ENCODE results near the gene REV3L. TPM values are rescaled to one million over a fixed set of nuclear protein-coding genes. Genes with fewer than 3 reads are reported as not detected.

REV3L gene
- total and polyA plus RNA-seq, 4 donors: 5.0 to 74.9 (median 41.2) TPM

- H3K4me1 ChIP-seq (ENCODE audit: control insufficient read depth in 1 of 2, insufficient read depth in 2 of 2, low read length in 2 of 2): no peaks in the 10 kb centered on the region
- WGBS, 2 donors: 76% methylated on average over 1 of the region's 1 CpG
These were observed 2.3 kb upstream of the REV3L start for GRCh38 chr6:111485342-111485741.

DNA sequence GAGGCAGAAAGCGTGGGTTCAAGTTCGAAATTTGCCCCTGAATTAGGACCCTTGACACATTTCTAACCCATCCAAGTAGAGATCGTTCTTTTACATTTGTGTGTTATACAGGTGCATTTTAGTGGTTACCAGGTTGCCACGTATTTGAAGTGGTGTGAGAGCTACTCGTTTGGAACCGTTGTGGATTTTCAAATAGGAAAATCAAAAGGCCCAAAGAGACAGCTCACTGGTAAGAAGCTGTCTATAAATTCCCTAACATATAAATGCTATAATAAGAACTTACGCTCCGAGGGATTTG, 1.6 kb upstream of the REV3L start:
- Histone ChIP-seq H3K4me1 (ENCODE audit: control insufficient read depth in 1 of 2, insufficient read depth in 2 of 2, low read length in 2 of 2) (no peaks in the 10 kb centered on the region), H3K9me3 (ENCODE audit: control insufficient read depth, low read length) (no peaks in the 10 kb centered on the region), H3K27me3 (ENCODE audit: control insufficient read depth in 1 of 2, insufficient read depth in 2 of 2, low read length in 1 of 2) (no peaks in the 10 kb centered on the region), H3K4me3 (ENCODE audit: low read length in 2 of 2) (peak overlapping the region; percentile 38 to 95), H3K27ac (ENCODE audit: low read depth in 1 of 2, low read length in 2 of 2) (peak overlapping the region; percentile 84 to 89), H3K36me3 (ENCODE audit: control insufficient read depth in 1 of 2, insufficient read depth in 2 of 2, low read length in 1 of 2) (no peaks in the 10 kb centered on the region)
- intact Hi-C loops (cut with DNase I): loop anchor here (1.0 to 5.0 kb wide), 5 partner anchors 68 to 227 kb away; partner anchors contain the start of gene TRAF3IP2 (in 1 of the 2)
- 21 to 22% methylated on average over 8 of the region's 8 CpGs for WGBS, 2 donors
- no peak for DNase-seq
- no peak for ATAC-seq (ENCODE audit: low FRiP score)

More at GRCh38 chr6:111485342-111485741, 2.3 kb upstream of the REV3L start:
- DNase-seq (no peak), ATAC-seq (ENCODE audit: low FRiP score) (no peak)
- H3K27me3 ChIP-seq (ENCODE audit: control insufficient read depth in 1 of 2, insufficient read depth in 2 of 2, low read length in 1 of 2): no peaks in the 10 kb centered on the region
- H3K9me3 ChIP-seq (ENCODE audit: control insufficient read depth, low read length): no peaks in the 10 kb centered on the region
- no peaks in the 10 kb centered on the region for H3K36me3 ChIP-seq (ENCODE audit: control insufficient read depth in 1 of 2, insufficient read depth in 2 of 2, low read length in 1 of 2)
- no peak overlapping the region for H3K27ac ChIP-seq (ENCODE audit: low read depth in 1 of 2, low read length in 2 of 2)
- intact Hi-C loops (cut with DNase I): loop anchor here in 1 of 2 donors (5.0 kb wide), 1 partner anchor 67 kb away; no protein-coding TSS in a partner anchor
- no peak overlapping the region for H3K4me3 ChIP-seq (ENCODE audit: low read length in 2 of 2)

GRCh38 chr6:111483736-111484632, 966 bp upstream of the REV3L start:
- DNase-seq: peak; percentile 98
- Histone ChIP-seq H3K27me3 (ENCODE audit: control insufficient read depth in 1 of 2, insufficient read depth in 2 of 2, low read length in 1 of 2) (no peaks in the 10 kb centered on the region), H3K36me3 (ENCODE audit: control insufficient read depth in 1 of 2, insufficient read depth in 2 of 2, low read length in 1 of 2) (no peaks in the 10 kb centered on the region), H3K4me3 (ENCODE audit: low read length in 2 of 2) (peak overlapping the region; percentile 91 to 95), H3K4me1 (ENCODE audit: control insufficient read depth in 1 of 2, insufficient read depth in 2 of 2, low read length in 2 of 2) (no peaks in the 10 kb centered on the region), H3K9me3 (ENCODE audit: control insufficient read depth, low read length) (no peaks in the 10 kb centered on the region), H3K27ac (ENCODE audit: low read depth in 1 of 2, low read length in 2 of 2) (peak overlapping the region; percentile 89 to 95)
- peak; percentile 91 for ATAC-seq (ENCODE audit: low FRiP score)
- intact Hi-C loops (cut with DNase I): loop anchor here (1.0 to 5.0 kb wide), 5 partner anchors 68 to 227 kb away; partner anchors contain the start of gene TRAF3IP2 (in 1 of the 2)
- WGBS, 2 donors: 0% methylated on average over 51 to 66 of the region's 66 CpGs

DNA sequence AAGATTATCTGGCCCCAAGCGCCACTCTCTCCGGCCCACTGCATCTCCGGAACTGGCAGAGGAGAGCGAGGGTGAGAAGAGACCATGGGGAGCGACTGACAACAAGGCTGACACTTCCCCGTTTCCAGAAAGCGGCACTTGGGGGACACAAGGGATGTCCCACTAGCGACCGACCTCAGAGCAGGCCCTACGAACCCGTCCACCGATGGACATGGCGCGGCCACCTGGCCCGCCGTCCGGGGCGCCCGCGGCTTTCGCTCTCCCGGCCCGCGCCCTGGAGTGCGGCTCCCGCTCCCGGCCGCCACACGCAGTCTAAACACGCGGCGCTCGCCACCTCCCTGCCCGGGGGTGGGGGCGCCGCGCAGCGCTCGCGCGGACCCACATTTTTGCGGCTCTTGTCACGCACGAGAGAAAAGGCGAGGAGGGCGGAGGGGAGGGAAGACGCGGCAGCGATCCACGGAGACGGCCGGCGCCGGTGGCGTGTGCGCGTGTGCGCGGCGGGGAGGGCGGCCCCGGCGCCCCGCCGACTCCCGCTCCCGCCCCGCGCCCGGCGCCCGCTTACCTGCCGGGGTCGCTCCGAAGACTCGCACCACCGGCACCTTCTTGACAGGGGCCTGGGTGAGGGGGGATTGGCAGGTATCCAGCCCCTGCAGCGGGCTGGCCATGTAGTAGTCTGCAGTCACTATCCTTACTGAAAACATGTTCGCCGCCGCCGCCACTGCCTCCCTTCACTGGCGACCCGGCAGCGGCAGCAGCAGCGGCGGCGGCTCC, 645 bp downstream of the REV3L start:
- Histone ChIP-seq H3K4me3 (ENCODE audit: low read length in 2 of 2) (peak overlapping the region; percentile 91 to 95), H3K9me3 (ENCODE audit: control insufficient read depth, low read length) (no peaks in the 10 kb centered on the region), H3K27me3 (ENCODE audit: control insufficient read depth in 1 of 2, insufficient read depth in 2 of 2, low read length in 1 of 2) (no peaks in the 10 kb centered on the region), H3K4me1 (ENCODE audit: control insufficient read depth in 1 of 2, insufficient read depth in 2 of 2, low read length in 2 of 2) (peaks cover 0 to 3% of the 10 kb centered on the region in 2 donors), H3K27ac (ENCODE audit: low read depth in 1 of 2, low read length in 2 of 2) (peak overlapping the region; percentile 89 to 95), H3K36me3 (ENCODE audit: control insufficient read depth in 1 of 2, insufficient read depth in 2 of 2, low read length in 1 of 2) (no peaks in the 10 kb centered on the region)
- 0% methylated on average over 40 to 88 of the region's 88 CpGs for WGBS, 2 donors
- ATAC-seq (ENCODE audit: low FRiP score) (peak; percentile 61), DNase-seq (peak; percentile 74 to 85)
- intact Hi-C loops (cut with DNase I): loop anchor here (5.0 kb wide), 4 partner anchors 70 to 225 kb away; a partner anchor contains a TSS

DNA sequence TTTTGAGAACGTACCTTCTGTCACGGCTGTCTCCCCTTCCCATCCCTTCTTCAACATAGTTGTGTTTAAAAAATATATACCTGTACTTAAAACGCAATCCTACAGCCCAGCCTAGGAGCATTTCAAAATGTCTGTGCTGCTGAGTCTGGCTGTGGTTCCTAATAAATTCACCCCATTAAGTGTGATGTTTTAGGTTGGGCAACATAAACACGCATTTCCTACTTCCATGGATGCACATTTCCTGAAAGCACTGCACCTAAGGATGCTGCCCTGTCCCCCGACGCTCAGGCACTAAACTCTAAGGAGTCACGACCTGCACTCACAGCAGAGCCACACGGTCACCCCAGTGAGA, 1.2 kb downstream of the REV3L start:
- Histone ChIP-seq H3K4me3 (ENCODE audit: low read length in 2 of 2) (peak overlapping the region; percentile 91 to 95), H3K9me3 (ENCODE audit: control insufficient read depth, low read length) (no peaks in the 10 kb centered on the region), H3K36me3 (ENCODE audit: control insufficient read depth in 1 of 2, insufficient read depth in 2 of 2, low read length in 1 of 2) (no peaks in the 10 kb centered on the region), H3K27me3 (ENCODE audit: control insufficient read depth in 1 of 2, insufficient read depth in 2 of 2, low read length in 1 of 2) (no peaks in the 10 kb centered on the region), H3K27ac (ENCODE audit: low read depth in 1 of 2, low read length in 2 of 2) (peak overlapping the region; percentile 89 to 95), H3K4me1 (ENCODE audit: control insufficient read depth in 1 of 2, insufficient read depth in 2 of 2, low read length in 2 of 2) (peaks cover 0 to 3% of the 10 kb centered on the region in 2 donors)
- 11 to 13% methylated on average over 8 of the region's 8 CpGs for WGBS, 2 donors
- DNase-seq: no peak
- intact Hi-C loops (cut with DNase I): loop anchor here (5.0 kb wide), 4 partner anchors 70 to 225 kb away; a partner anchor contains a TSS
- ATAC-seq (ENCODE audit: low FRiP score): no peak

- Histone ChIP-seq H3K4me1 (ENCODE audit: control insufficient read depth in 1 of 2, insufficient read depth in 2 of 2, low read length in 2 of 2) (peaks cover 0 to 3% of the 10 kb centered on the region in 2 donors), H3K27ac (ENCODE audit: low read depth in 1 of 2, low read length in 2 of 2) (no peak overlapping the region), H3K4me3 (ENCODE audit: low read length in 2 of 2) (peak overlapping the region; percentile 91 to 95), H3K27me3 (ENCODE audit: control insufficient read depth in 1 of 2, insufficient read depth in 2 of 2, low read length in 1 of 2) (no peaks in the 10 kb centered on the region), H3K9me3 (ENCODE audit: control insufficient read depth, low read length) (no peaks in the 10 kb centered on the region), H3K36me3 (ENCODE audit: control insufficient read depth in 1 of 2, insufficient read depth in 2 of 2, low read length in 1 of 2) (no peaks in the 10 kb centered on the region)
- no peak for ATAC-seq (ENCODE audit: low FRiP score)
- no peak for DNase-seq
- 72 to 73% methylated on average over 6 of the region's 6 CpGs for WGBS, 2 donors
- intact Hi-C loops (cut with DNase I): loop anchor here (5.0 kb wide), 4 partner anchors 71 to 224 kb away; a partner anchor contains a TSS
These were observed 1.8 kb downstream of the REV3L start for GRCh38 chr6:111480988-111481822.

DNA sequence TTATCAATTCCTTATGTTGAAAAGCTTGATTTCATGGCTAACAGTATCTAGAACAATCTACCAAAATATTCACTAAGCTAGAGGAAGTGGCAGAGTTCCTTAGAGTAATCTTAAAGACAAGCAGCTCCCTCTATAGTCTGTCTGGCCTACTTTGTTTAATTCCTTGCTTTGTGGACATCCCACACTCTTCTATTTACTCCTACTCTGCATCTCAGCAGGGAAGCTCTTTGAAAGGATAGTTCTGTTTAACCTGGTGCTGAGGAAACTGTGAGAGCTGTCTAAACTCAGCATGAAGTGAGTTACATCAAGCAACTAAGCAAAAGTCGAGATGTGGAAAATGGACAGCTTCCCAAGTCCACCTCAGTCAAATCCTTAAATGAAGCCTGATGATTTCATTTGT, 4.3 kb downstream of the REV3L start:
- no peaks in the 10 kb centered on the region for H3K27me3 ChIP-seq (ENCODE audit: control insufficient read depth in 1 of 2, insufficient read depth in 2 of 2, low read length in 1 of 2)
- H3K4me3 ChIP-seq (ENCODE audit: low read length in 2 of 2): no peak overlapping the region
- no peak overlapping the region for H3K27ac ChIP-seq (ENCODE audit: low read depth in 1 of 2, low read length in 2 of 2)
- no peaks in the 10 kb centered on the region for H3K9me3 ChIP-seq (ENCODE audit: control insufficient read depth, low read length)
- WGBS, 2 donors: 36 to 42% methylated on average over 1 of the region's 1 CpG
- intact Hi-C loops (cut with DNase I): loop anchor here in 1 of 2 donors (10.0 kb wide), 1 partner anchor 94 kb away; no protein-coding TSS in a partner anchor
- ATAC-seq (ENCODE audit: low FRiP score): no peak
- H3K36me3 ChIP-seq (ENCODE audit: control insufficient read depth in 1 of 2, insufficient read depth in 2 of 2, low read length in 1 of 2): no peaks in the 10 kb centered on the region
- no peak for DNase-seq
- H3K4me1 ChIP-seq (ENCODE audit: control insufficient read depth in 1 of 2, insufficient read depth in 2 of 2, low read length in 2 of 2): peaks cover 0 to 3% of the 10 kb centered on the region in 2 donors

GRCh38 chr6:111478064-111478476, 4.9 kb downstream of the REV3L start:
- no peaks in the 10 kb centered on the region for H3K27me3 ChIP-seq (ENCODE audit: control insufficient read depth in 1 of 2, insufficient read depth in 2 of 2, low read length in 1 of 2)
- WGBS, 2 donors: 27% methylated on average over 3 of the region's 3 CpGs
- no peak overlapping the region for H3K27ac ChIP-seq (ENCODE audit: low read depth in 1 of 2, low read length in 2 of 2)
- no peak overlapping the region for H3K4me3 ChIP-seq (ENCODE audit: low read length in 2 of 2)
- H3K4me1 ChIP-seq (ENCODE audit: control insufficient read depth in 1 of 2, insufficient read depth in 2 of 2, low read length in 2 of 2): peaks cover 0 to 3% of the 10 kb centered on the region in 2 donors
- no peaks in the 10 kb centered on the region for H3K9me3 ChIP-seq (ENCODE audit: control insufficient read depth, low read length)
- intact Hi-C loops (cut with DNase I): loop anchor here in 1 of 2 donors (10.0 kb wide), 1 partner anchor 93 kb away; no protein-coding TSS in a partner anchor
- ATAC-seq (ENCODE audit: low FRiP score) (no peak), DNase-seq (no peak)
- no peaks in the 10 kb centered on the region for H3K36me3 ChIP-seq (ENCODE audit: control insufficient read depth in 1 of 2, insufficient read depth in 2 of 2, low read length in 1 of 2)
